HG03159 (cell line): Measurements from ENCODE around the gene PHC3.
A peak's percentile ranks its signal among the peaks of the same experiment; 100 is the strongest.

Experiments used
- ATAC-seq: cut with Tn5 transposase; IDR thresholded peaks from one replicate; pipeline ENCODE4 v1.9.1; 2021; ENCODE audit warnings: mild to moderate bottlenecking, moderate library complexity; ENCODE audit not compliant: unreplicated experiment

Gene PHC3

DNA sequence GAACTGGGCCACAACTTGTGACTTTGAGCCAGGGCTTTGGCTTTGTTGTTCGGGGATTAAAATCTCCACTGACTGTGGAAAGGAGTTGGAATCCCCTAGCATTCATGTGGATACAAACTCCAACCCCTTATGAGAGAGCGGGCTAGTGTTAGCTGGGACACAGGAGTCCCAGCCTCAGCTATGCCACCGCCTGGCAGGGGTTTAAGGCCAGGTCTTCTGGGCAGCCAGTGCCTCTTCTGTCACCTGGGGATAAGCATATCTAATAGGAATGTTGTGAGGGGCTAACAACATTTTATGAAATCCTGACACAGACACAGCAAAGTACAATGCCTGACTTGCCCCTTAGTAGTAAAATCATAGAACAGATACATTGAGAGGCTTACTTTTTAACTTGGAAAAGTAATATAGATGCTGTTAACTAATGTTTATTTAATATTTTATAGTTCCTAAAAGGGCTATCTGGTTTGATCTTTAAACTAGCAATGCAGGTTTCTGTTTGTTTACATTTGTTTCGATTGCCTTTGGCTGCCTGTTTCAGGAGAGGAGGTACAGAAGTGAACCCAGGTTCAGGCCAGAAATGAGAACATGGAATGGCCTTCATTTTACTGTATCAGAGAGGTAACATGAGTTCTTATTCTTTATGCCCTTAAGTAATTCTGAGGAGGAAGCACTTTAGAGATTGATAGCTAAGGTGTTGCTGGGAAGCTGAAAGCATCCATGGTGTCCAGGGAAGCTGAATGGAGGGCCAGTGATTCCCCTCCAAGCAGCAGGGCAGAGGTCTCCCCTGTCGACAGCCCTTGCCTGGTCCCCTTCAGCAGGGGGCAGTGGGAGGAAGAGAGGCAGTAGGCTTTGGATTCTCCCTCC lies 135.0 kb downstream of the PHC3 start:
- ATAC-seq: no peak

DNA sequence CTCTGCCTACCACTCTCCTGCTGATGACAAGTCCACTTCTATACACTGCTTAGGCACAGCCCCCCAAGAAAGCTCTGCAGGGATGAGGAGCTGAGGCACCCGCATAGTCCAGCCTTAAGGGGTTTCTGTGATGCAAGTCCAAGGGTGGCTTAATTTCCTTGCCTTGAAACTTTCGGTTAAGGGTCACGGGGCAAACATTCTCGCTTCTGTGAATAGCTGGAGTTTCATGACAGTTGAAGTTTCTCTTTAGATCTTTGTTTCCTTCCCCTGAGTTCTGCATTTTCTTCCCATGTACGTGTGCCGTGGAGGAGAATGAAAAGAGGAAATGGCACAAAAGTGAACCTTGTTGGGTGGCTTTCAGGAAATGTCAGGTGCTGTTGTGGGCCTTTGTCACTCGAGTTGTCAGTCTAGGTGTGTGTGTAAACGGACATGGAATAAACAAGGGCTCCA lies 136.7 kb downstream of the PHC3 start:
- peak; percentile 73 for ATAC-seq

DNA sequence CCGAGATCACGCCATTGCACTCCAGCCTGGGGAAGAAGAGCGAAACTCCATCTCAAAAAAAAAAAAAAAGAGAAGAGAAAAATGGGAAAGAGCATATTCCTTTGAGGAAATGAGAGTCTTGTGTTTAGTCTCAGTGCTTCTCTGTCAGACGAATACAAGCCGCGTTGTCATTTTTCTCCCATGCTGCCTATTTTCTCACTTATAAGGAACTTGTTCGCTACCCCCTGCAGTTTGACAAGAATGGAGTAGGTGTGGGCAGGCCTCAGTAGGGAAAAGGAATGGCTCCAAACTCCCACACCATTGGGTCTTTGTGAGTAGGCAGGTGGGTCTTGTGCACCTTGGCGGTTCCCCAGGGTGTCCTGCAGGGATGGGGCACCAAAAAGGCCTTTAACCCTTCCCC lies 137.3 kb downstream of the PHC3 start:
- ATAC-seq: no peak

DNA sequence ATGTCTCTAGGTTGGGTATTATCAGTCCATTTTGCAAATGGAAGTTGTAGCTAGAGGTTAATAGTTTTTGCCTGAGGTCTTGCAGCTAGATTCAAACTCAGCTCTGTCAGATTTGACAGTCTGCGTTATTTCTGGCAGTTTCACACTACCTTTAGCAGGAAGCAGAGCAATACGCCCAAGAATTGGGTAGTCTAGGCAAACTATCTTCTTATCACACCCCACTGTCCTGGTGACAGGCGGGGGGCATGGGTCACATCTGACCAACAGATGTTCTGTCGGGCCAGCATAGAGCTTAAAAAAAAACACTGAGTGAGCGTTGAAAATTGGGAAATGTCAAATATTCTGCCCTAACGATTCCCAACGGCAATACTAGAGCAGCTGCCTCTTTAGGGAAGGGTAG lies 138.0 kb downstream of the PHC3 start:
- no peak for ATAC-seq

DNA sequence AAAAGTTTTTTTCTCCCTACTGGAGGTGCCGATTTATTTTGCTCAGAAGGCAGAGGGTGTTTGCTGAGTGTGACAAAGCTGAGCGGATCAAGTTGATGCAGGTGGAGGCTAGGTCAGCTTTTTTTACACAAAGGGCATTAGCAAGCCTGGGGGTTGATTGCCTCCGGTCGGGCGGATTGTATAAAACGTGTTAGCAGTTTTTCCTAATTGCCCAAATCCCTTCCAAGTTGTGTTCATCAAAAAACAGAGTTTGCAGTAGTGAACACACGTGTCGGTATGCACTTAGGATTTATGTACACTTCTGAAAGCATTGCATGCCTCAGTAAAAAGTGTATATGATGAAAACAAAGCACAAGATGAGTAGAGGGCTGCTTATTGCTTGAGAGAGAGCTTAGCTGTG lies 141.1 kb downstream of the PHC3 start:
- no peak for ATAC-seq

DNA sequence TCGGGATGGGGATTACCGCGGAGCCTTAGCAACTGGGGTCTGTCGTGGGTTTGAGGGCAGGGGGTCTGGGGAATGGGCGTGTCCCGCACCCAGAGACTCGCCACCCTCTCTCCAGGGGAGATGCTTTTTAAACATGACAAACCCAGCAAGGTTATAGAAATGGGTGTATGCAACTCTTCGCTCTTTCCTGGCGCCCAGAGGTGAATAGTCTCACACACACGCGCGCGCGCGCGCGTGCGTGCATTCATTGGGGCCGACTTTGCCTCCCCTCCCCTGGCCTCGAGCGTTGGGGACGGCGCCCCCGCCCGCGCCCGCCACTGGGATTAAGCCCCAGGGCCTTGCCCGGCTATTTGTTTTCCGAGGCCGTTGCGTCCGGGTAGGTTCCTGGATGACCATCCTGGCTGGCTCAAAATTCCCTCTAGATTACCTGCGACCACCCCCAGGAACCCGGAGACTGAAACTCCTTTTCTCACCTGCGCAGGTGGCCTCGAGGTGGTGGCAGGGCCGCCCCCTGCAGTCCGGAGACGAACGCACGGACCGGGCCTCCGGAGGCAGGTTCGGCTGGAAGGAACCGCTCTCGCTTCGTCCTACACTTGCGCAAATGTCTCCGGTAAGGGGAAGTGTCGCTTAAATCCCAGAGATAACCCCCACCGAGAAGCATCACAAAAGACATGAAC lies 143.0 kb downstream of the PHC3 start:
- ATAC-seq: peak; percentile 30
